SU-DHL-6 (cell line): ENCODE data around the gene SFMBT2.

Experiments used
- H2AFZ ChIP-seq: fragments of 200-600 bp; sonication (generic); 2 replicates; pipeline ENCODE4 v1.6.1; 2014; ENCODE audit warnings: low read depth, mild to moderate bottlenecking, moderate library complexity, mixed read lengths, antibody characterized with exemption, low read length; ENCODE audit not compliant: severe bottlenecking
- H3F3A ChIP-seq: fragments of 200-600 bp; shearing (Covaris generic); 2 replicates; pipeline ENCODE4 v1.6.0; 2016; ENCODE audit warnings: antibody characterized with exemption, mild to moderate bottlenecking; ENCODE audit not compliant: insufficient read depth
- H3K27ac ChIP-seq: fragments of 200-600 bp; sonication (generic); 2 replicates; pipeline ENCODE4 v1.5.1; 2016; ENCODE audit warnings: low read depth, mild to moderate bottlenecking, low read length, moderate library complexity, mixed read lengths
- H3K27me3 ChIP-seq: fragments of 200-600 bp; sonication (generic), shearing (Covaris generic); 2 replicates; pipeline ENCODE4 v1.6.0; 2014; ENCODE audit warnings: mild to moderate bottlenecking, low read length
- H3K36me3 ChIP-seq: fragments of 200-600 bp; sonication (generic); 2 replicates; pipeline ENCODE4 v1.6.1; 2014; ENCODE audit warnings: mild to moderate bottlenecking, low read length, mixed read lengths
- H3K4me2 ChIP-seq: fragments of 300-600, 200-600 bp; shearing (Covaris generic), sonication (generic); 2 replicates; pipeline ENCODE4 v1.6.0; 2014; ENCODE audit warnings: low read length, low read depth, mild to moderate bottlenecking; ENCODE audit not compliant: poor library complexity, severe bottlenecking
- H3K4me3 ChIP-seq: fragments of 200-600 bp; sonication (generic); 2 replicates; pipeline ENCODE4 v1.5.1; 2014; ENCODE audit warnings: antibody characterized with exemption, low read length, mild to moderate bottlenecking, mixed read lengths; ENCODE audit not compliant: insufficient read depth, poor library complexity, severe bottlenecking
- H3K79me2 ChIP-seq: fragments of 200-600 bp; sonication (generic); 2 replicates; pipeline ENCODE4 v1.6.1; 2014; ENCODE audit warnings: mild to moderate bottlenecking, low read length, moderate library complexity; ENCODE audit not compliant: insufficient read depth
- H3K9ac ChIP-seq: fragments of 200-600 bp; sonication (generic); 2 replicates; pipeline ENCODE4 v1.7.0; 2014; ENCODE audit warnings: mild to moderate bottlenecking, low read length
- H3K9me2 ChIP-seq: fragments of 200-600 bp; sonication (generic); replicated peaks from 2 replicates; pipeline ENCODE4 v1.6.1; 2014; ENCODE audit warnings: low read length; ENCODE audit not compliant: insufficient read depth
- H3K9me3 ChIP-seq: fragments of 200-600 bp; sonication (generic); 2 replicates; pipeline ENCODE4 v1.6.1; 2014; ENCODE audit warnings: low read length, mixed read lengths; ENCODE audit not compliant: insufficient read depth
- H4K20me1 ChIP-seq: fragments of 200-600 bp; sonication (generic); 2 replicates; pipeline ENCODE4 v1.6.1; 2014; ENCODE audit warnings: low read depth, mild to moderate bottlenecking, antibody characterized with exemption, low read length, moderate library complexity, mixed read lengths
- EZH2phosphoT487 ChIP-seq: fragments of 200-600 bp; sonication (generic), shearing (Covaris generic); conservative IDR thresholded peaks from 2 replicates; pipeline ENCODE4 v1.6.1; 2018; ENCODE audit warnings: mild to moderate bottlenecking, antibody characterized with exemption, low read length, moderate library complexity, mixed read lengths
- TF ChIP-seq, protein P1 (sequence below): fragments of 200-600 bp; sonication (generic); IDR thresholded peaks from one replicate; pipeline ENCODE4 v1.5.1; 2017; ENCODE audit warnings: antibody characterized with exemption, mild to moderate bottlenecking, low read length, moderate library complexity; ENCODE audit not compliant: insufficient read depth, poor library complexity, severe bottlenecking

Gene SFMBT2

DNA sequence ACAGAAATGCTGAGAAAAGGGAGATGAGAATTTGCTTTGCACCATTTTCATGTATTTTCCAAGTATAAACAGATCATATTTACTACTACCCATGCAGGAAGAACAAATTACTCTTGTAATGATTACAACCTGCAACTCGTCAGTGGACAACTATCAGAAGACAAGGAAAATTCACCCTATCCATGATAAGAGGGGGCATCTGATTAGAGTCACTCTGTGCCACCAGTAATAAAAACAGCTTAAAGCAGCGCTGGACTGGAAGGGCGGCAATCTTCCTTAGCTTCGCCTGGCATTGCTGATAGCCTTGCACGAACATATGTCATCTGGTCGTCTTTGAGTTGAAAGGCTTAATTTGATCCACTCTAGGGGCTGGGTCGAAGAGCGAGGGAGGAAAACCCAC, 162.7 kb downstream of the SFMBT2 start:
- Histone ChIP-seq H3K4me2 (no peak overlapping the region), H3K27me3 (no peaks in the 10 kb centered on the region), H3K4me3 (no peak overlapping the region), H3K36me3 (peaks cover 8% of the 10 kb centered on the region), H3F3A (no peaks in the 10 kb centered on the region), H4K20me1 (no peaks in the 10 kb centered on the region), H3K27ac (no peak overlapping the region), H3K9ac (no peak overlapping the region), H3K9me2 (no peaks in the 10 kb centered on the region), H3K9me3 (no peaks in the 10 kb centered on the region), H2AFZ (no peak overlapping the region), H3K79me2 (no peaks in the 10 kb centered on the region)
- TF ChIP-seq, protein P1, sequence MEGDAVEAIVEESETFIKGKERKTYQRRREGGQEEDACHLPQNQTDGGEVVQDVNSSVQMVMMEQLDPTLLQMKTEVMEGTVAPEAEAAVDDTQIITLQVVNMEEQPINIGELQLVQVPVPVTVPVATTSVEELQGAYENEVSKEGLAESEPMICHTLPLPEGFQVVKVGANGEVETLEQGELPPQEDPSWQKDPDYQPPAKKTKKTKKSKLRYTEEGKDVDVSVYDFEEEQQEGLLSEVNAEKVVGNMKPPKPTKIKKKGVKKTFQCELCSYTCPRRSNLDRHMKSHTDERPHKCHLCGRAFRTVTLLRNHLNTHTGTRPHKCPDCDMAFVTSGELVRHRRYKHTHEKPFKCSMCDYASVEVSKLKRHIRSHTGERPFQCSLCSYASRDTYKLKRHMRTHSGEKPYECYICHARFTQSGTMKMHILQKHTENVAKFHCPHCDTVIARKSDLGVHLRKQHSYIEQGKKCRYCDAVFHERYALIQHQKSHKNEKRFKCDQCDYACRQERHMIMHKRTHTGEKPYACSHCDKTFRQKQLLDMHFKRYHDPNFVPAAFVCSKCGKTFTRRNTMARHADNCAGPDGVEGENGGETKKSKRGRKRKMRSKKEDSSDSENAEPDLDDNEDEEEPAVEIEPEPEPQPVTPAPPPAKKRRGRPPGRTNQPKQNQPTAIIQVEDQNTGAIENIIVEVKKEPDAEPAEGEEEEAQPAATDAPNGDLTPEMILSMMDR = no peak
- no peak for TF ChIP-seq EZH2phosphoT487

DNA sequence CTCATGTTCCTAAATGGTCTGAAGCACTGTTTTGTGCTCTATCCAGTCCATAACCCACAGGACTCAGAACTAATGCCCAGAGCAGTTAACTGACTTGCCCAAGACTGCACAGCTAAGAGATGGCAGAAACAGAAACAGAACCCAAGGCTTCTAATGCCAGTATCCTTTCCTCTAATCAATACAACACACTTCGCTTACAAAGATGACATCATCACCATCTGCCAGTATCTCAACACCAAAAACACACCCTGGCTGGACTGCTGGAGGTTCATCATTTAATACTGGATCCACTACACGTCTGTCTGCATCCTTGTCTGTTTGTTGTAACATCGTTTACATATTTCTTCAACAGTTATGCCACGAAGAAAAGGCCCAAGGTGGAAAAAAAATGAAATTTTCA, 165.3 kb downstream of the SFMBT2 start:
- Histone ChIP-seq H3K27ac (no peak overlapping the region), H3K9me3 (no peaks in the 10 kb centered on the region), H3K9me2 (no peaks in the 10 kb centered on the region), H3K79me2 (no peaks in the 10 kb centered on the region), H4K20me1 (no peaks in the 10 kb centered on the region), H3F3A (no peaks in the 10 kb centered on the region), H3K4me3 (no peak overlapping the region), H3K9ac (no peak overlapping the region), H2AFZ (no peak overlapping the region), H3K27me3 (no peaks in the 10 kb centered on the region), H3K4me2 (no peak overlapping the region), H3K36me3 (peaks cover 8% of the 10 kb centered on the region)
- TF ChIP-seq, protein P1 = no peak
- no peak for TF ChIP-seq EZH2phosphoT487

GRCh38 chr10:7243873-7244272, 167.0 kb downstream of the SFMBT2 start:
- Histone ChIP-seq H3K27ac (no peak overlapping the region), H3K36me3 (peaks cover 8% of the 10 kb centered on the region), H2AFZ (no peak overlapping the region), H4K20me1 (no peaks in the 10 kb centered on the region), H3K9me3 (no peaks in the 10 kb centered on the region), H3K4me2 (no peak overlapping the region), H3K9ac (no peak overlapping the region), H3F3A (no peaks in the 10 kb centered on the region), H3K27me3 (no peaks in the 10 kb centered on the region), H3K79me2 (no peaks in the 10 kb centered on the region), H3K4me3 (no peak overlapping the region), H3K9me2 (no peaks in the 10 kb centered on the region)
- TF ChIP-seq, protein P1 = no peak
- TF ChIP-seq EZH2phosphoT487 = no peak
